K562 (cell line): ENCODE data around the gene SNX27. TPM values are rescaled to one million over a fixed set of nuclear protein-coding genes. Genes with fewer than 3 reads are reported as not detected.

Experiments used
- ATAC-seq: fragments of 200-7000 bp; cut with Tn5 transposase; 3 replicates; pipeline ENCODE4 v1.9.1; 2020; ENCODE audit warnings: moderate library complexity
- BruUV-seq: library from RNA; stranded (reverse); fragments of 400-500 nt; replicated peaks from 2 replicates; lab custom pipeline; 2021; lab: Mats Ljungman, UMichigan
- CTCF ChIA-PET: fragments of 300-600 bp; formaldehyde crosslinking; extraction: SDS; loops from one replicate; lab custom pipeline; 2021; ENCODE audit warnings: low intra/inter-chr PET ratio; lab: Yijun Ruan, JAX
- POLR2A ChIA-PET: fragments of 300-600, 350-650 bp; sonication (Branson Sonifier 250); formaldehyde crosslinking; extraction: SDS; loops from one replicate; lab custom pipeline; 2021; ENCODE audit warnings: antibody characterized with exemption, inconsistent platforms; lab: Yijun Ruan, JAX
- DNase-seq, 4 experiments: peaks; one replicate each; pipeline versions ENCODE4 v3.0.0 to v3.0.0-alpha.2; 2011 to 2018; ENCODE audit warnings: low spot score in 3 of 4, mixed read lengths in 3 of 4; ENCODE audit errors: extremely low read depth in 1 of 4
- FAIRE-seq: peaks from 2 replicates; lab custom pipeline; 2011; peaks lifted over from hg19 to GRCh38; lab: Jason Lieb, UNC
- H2AFZ ChIP-seq: 2 replicates; pipeline ENCODE4 v1.6.0; 2011; ENCODE audit warnings: low read depth, low read length, control low read depth, inconsistent platforms
- H3K27ac ChIP-seq: fragments of 200-600 bp; 3 replicates; pipeline ENCODE4 v1.8.0; 2011; ENCODE audit warnings: low read depth, mild to moderate bottlenecking, control low read depth, inconsistent platforms, low read length, moderate library complexity, mixed read lengths; ENCODE audit errors: extremely low read depth
- H3K27me3 ChIP-seq, 2 experiments: fragments of 300-600 bp in 1 of 2; 2 replicates in 1 of 2; 3 replicates in 1 of 2; pipeline versions ENCODE4 v1.6.0 to v1.8.0; 2011; ENCODE audit warnings: inconsistent platforms in 2 of 2, low read length in 2 of 2, mild to moderate bottlenecking in 1 of 2, mixed read lengths in 1 of 2, moderate library complexity in 1 of 2; ENCODE audit not compliant: control insufficient read depth in 2 of 2, insufficient read depth in 2 of 2
- H3K36me3 ChIP-seq: fragments of 300-600 bp; 3 replicates; pipeline ENCODE4 v1.8.0; 2011; ENCODE audit warnings: mild to moderate bottlenecking, low read length, inconsistent platforms; ENCODE audit not compliant: control insufficient read depth, insufficient read depth
- H3K4me1 ChIP-seq, 2 experiments: fragments of 200-600 bp in 1 of 2; replicated peaks in 1 of 2; 2 replicates in 1 of 2; 3 replicates in 1 of 2; pipeline versions ENCODE4 v1.5.1 to v1.8.0; 2011; ENCODE audit warnings: inconsistent platforms in 2 of 2, low read length in 2 of 2, mild to moderate bottlenecking in 1 of 2, mixed read lengths in 1 of 2, moderate library complexity in 1 of 2; ENCODE audit not compliant: control insufficient read depth in 2 of 2, insufficient read depth in 2 of 2
- H3K4me2 ChIP-seq: 2 replicates; pipeline ENCODE4 v1.6.1; 2011; ENCODE audit warnings: low read length, control low read depth, inconsistent platforms, mixed read lengths; ENCODE audit not compliant: insufficient read depth
- H3K4me3 ChIP-seq: fragments of 200-600 bp; sonication (generic), shearing (Covaris generic); 2 replicates; pipeline ENCODE4 v1.5.1; 2016; ENCODE audit warnings: control low read depth, inconsistent platforms
- H3K79me2 ChIP-seq: fragments of 200-600 bp; 3 replicates; pipeline ENCODE4 v1.8.0; 2011; ENCODE audit warnings: low read length, inconsistent platforms; ENCODE audit not compliant: control insufficient read depth, insufficient read depth
- H3K9ac ChIP-seq, 2 experiments: 2 replicates each; pipeline versions ENCODE4 v1.6.0 to v1.6.1; 2011; ENCODE audit warnings: low read depth in 2 of 2, low read length in 2 of 2, control low read depth in 1 of 2, inconsistent platforms in 1 of 2, mild to moderate bottlenecking in 1 of 2, mixed read lengths in 1 of 2; ENCODE audit not compliant: insufficient read depth in 1 of 2
- H3K9me1 ChIP-seq: one replicate; pipeline ENCODE4 v1.6.0; 2011; ENCODE audit warnings: inconsistent platforms, mild to moderate bottlenecking, low read length, moderate library complexity; ENCODE audit not compliant: control insufficient read depth, insufficient read depth
- H3K9me3 ChIP-seq: replicated peaks from 2 replicates; pipeline ENCODE4 v1.5.1; 2011; ENCODE audit warnings: low read depth, low read length, inconsistent platforms; ENCODE audit not compliant: control insufficient read depth, insufficient read depth
- H4K20me1 ChIP-seq: replicated peaks from 2 replicates; pipeline ENCODE4 v1.6.1; 2011; ENCODE audit warnings: low read length, inconsistent platforms, mixed read lengths; ENCODE audit not compliant: control insufficient read depth, insufficient read depth
- ARNT ChIP-seq, 2 experiments: fragments of 450-650 bp; IDR thresholded peaks; 2 replicates each; pipeline ENCODE4 v1.6.1; 2016; ENCODE audit warnings: mild to moderate bottlenecking in 1 of 2
- BRF1 ChIP-seq: IDR thresholded peaks from 3 replicates; pipeline ENCODE4 v1.6.1; 2011; ENCODE audit warnings: borderline replicate concordance, mild to moderate bottlenecking; ENCODE audit not compliant: insufficient read length; ENCODE audit errors: extremely low read depth
- EP400 ChIP-seq: fragments of 450-650 bp; IDR thresholded peaks from 2 replicates; pipeline ENCODE4 v1.6.1; 2017; ENCODE audit warnings: antibody characterized with exemption, mild to moderate bottlenecking, moderate library complexity
- FOXK1 ChIP-seq: sonication (generic); formaldehyde crosslinking; IDR thresholded peaks from 2 replicates; pipeline ENCODE4 v1.8.0; 2022; ENCODE audit warnings: missing genetic modification reagents, mild to moderate bottlenecking, borderline replicate concordance
- MAFG ChIP-seq: fragments of 450-650 bp; conservative IDR thresholded peaks from 2 replicates; pipeline ENCODE4 v1.6.1; 2016; ENCODE audit warnings: missing genetic modification characterization, missing compliant biosample characterization
- MAFK ChIP-seq: IDR thresholded peaks from 2 replicates; pipeline ENCODE4 v1.6.1; 2011; ENCODE audit warnings: low read length, improper control_type of control experiment
- MEF2A ChIP-seq: IDR thresholded peaks from 2 replicates; pipeline ENCODE4 v1.6.1; 2011; ENCODE audit warnings: low read depth, mild to moderate bottlenecking, low read length, moderate library complexity; ENCODE audit not compliant: control insufficient read depth
- NELFE ChIP-seq: IDR thresholded peaks from 2 replicates; pipeline ENCODE4 v1.6.1; 2011; ENCODE audit warnings: mild to moderate bottlenecking; ENCODE audit not compliant: insufficient read depth, insufficient read length
- POLR2AphosphoS2 ChIP-seq: IDR thresholded peaks from 2 replicates; pipeline ENCODE4 v1.6.1; 2012; ENCODE audit warnings: low read length, improper control_type of control experiment
- POU5F1 ChIP-seq: fragments of 150-350 bp; IDR thresholded peaks from 2 replicates; pipeline ENCODE4 v1.6.1; 2014; ENCODE audit warnings: borderline replicate concordance, low read length, low read depth, mild to moderate bottlenecking; ENCODE audit not compliant: partially characterized antibody
- PYGO2 ChIP-seq: fragments of 450-650 bp; IDR thresholded peaks from 2 replicates; pipeline ENCODE4 v1.6.1; 2016; ENCODE audit warnings: mild to moderate bottlenecking, missing genetic modification characterization, moderate library complexity, missing compliant biosample characterization
- ZNF197 ChIP-seq: fragments of 200-800 bp; sonication (Bioruptor generic); IDR thresholded peaks from 2 replicates; pipeline ENCODE4 v1.6.1; 2016; ENCODE audit warnings: low read depth, missing genetic modification characterization, missing compliant biosample characterization
- ZNF830 ChIP-seq: fragments of 250-450 bp; sonication (Bioruptor Pico); IDR thresholded peaks from 2 replicates; pipeline ENCODE4 v1.5.0; 2021; ENCODE audit warnings: mild to moderate bottlenecking
- WGBS: fragments of 100-300 bp; shearing (Covaris generic); methylation state at CpG from one replicate; pipeline ENCODE4 v1.1.6; 2016; ENCODE audit warnings: low coverage, mixed read lengths; ENCODE audit not compliant: insufficient coverage; ENCODE audit errors: missing lambda C conversion rate; 5-methylcytosine and 5-hydroxymethylcytosine counted together
- in situ Hi-C: fragments of 300-500 bp; cut with MboI; formaldehyde crosslinking; loops from 4 replicates; pipeline ENCODE4 v1.15.0; 2018; ENCODE audit warnings: inconsistent platforms, mixed read lengths
- intact Hi-C: fragments of 100-400 bp; cut with micrococcal nuclease; formaldehyde crosslinking; loops from 2 replicates; pipeline ENCODE4 v1.14.2; 2022
- polyA plus RNA-seq, 8 experiments: library from polyadenylated mRNA; depleted of rRNA in 4 of 8; stranded (reverse) in 5 of 8; unstranded in 3 of 8; fragments of >200 nt; fragmentation: Nextera tagmentation in 2 of 8; fragmentation: Illumina TruSeq in 1 of 8; extraction: Ambion mirVana in 2 of 8; extraction: Trizol in 1 of 8; gene quantifications; 2 replicates each; pipeline versions ENCODE4 v1.2.1 to v1.2.3, GENCODE V29; 2011 to 2014; ENCODE audit warnings: inconsistent platforms in 1 of 8, missing spikeins in 1 of 8
- total RNA-seq, 7 experiments: library from RNA; depleted of rRNA in 6 of 7; stranded (reverse); fragments of >200 nt in 6 of 7; fragmentation: Illumina TruSeq in 2 of 7; extraction: Trizol in 2 of 7; gene quantifications; 2 replicates each; pipeline versions ENCODE4 v1.2.1 to v1.2.3, GENCODE V29; 2011 to 2021; ENCODE audit warnings: low replicate concordance in 1 of 7
- TF ChIP-seq, protein P1 (sequence below), 2 experiments: fragments of 450-650 bp in 1 of 2; sonication (generic) in 1 of 2; formaldehyde crosslinking; conservative IDR thresholded peaks; 2 replicates each; pipeline versions ENCODE4 v1.4.0 to v1.8.1; 2020 to 2022; ENCODE audit warnings: mild to moderate bottlenecking in 1 of 2, missing genetic modification reagents in 1 of 2
- TF ChIP-seq, protein P2 (sequence below): sonication (generic); formaldehyde crosslinking; IDR thresholded peaks from 2 replicates; pipeline ENCODE4 v1.8.0; 2022; ENCODE audit warnings: missing genetic modification reagents, mild to moderate bottlenecking, borderline replicate concordance
- TF ChIP-seq, protein P3 (sequence below), 2 experiments: fragments of 150-350 bp in 1 of 2; IDR thresholded peaks; 2 replicates each; pipeline ENCODE4 v1.6.1; 2012 to 2016; ENCODE audit warnings: low read depth in 2 of 2, low read length in 2 of 2, mild to moderate bottlenecking in 1 of 2, moderate library complexity in 1 of 2

Gene SNX27
- total and polyA plus RNA-seq, 9 of the 15 experiments (the other 6 are each of a cell fraction or from before 2014, with no cell fraction given), result 4.5 to 18.7 (median 10.1) TPM

DNA sequence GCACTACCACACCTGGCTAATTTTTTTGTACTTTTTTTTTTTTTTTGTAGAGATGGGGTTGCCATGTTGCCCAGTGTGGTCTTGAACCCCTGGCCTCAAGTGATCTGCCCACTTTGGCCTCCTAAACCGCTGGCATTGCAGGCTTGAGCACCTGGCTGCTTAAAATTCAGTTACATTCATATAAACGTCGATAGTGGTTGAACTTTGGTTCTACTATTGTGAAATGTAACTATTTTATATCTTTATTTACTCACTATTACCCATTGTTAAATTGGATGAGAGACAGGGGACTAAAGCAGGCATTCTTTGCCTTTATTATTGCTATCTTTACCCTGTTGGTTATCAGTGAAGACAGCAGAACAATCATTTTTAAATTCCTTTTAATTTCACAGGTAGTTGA, 6.2 kb downstream of the SNX27 start:
- Histone ChIP-seq H3K36me3 (peaks cover 5% of the 10 kb centered on the region; the same call in 1 of the 3 replicates), H3K4me3 (no peak overlapping the region), H3K9me1 (no peaks in the 10 kb centered on the region), H3K79me2 (peaks cover 17% of the 10 kb centered on the region), H2AFZ (no peak overlapping the region), H3K9me3 (no peaks in the 10 kb centered on the region), H3K9ac (no peak overlapping the region), H4K20me1 (peaks cover 5% of the 10 kb centered on the region; the same call in 1 of the 2 replicates)
- intact Hi-C loops (no loop called here), in situ Hi-C loops (no loop called here)
- CTCF ChIA-PET, result no interaction called here
- WGBS, result 60% methylated on average over 3 of the region's 3 CpGs
- no peak for ATAC-seq
- TF ChIP-seq POU5F1, result no peak
- TF ChIP-seq, protein P1, sequence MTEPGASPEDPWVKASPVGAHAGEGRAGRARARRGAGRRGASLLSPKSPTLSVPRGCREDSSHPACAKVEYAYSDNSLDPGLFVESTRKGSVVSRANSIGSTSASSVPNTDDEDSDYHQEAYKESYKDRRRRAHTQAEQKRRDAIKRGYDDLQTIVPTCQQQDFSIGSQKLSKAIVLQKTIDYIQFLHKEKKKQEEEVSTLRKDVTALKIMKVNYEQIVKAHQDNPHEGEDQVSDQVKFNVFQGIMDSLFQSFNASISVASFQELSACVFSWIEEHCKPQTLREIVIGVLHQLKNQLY (CRISPR knock-in tag; conservative IDR thresholded peaks at IDR 0.05), result no peak
- TF ChIP-seq POLR2AphosphoS2, result no peak
- no peak for TF ChIP-seq MAFK
- TF ChIP-seq ARNT (IDR thresholded peaks at IDR 0.05), result no peak
- TF ChIP-seq, protein P2, sequence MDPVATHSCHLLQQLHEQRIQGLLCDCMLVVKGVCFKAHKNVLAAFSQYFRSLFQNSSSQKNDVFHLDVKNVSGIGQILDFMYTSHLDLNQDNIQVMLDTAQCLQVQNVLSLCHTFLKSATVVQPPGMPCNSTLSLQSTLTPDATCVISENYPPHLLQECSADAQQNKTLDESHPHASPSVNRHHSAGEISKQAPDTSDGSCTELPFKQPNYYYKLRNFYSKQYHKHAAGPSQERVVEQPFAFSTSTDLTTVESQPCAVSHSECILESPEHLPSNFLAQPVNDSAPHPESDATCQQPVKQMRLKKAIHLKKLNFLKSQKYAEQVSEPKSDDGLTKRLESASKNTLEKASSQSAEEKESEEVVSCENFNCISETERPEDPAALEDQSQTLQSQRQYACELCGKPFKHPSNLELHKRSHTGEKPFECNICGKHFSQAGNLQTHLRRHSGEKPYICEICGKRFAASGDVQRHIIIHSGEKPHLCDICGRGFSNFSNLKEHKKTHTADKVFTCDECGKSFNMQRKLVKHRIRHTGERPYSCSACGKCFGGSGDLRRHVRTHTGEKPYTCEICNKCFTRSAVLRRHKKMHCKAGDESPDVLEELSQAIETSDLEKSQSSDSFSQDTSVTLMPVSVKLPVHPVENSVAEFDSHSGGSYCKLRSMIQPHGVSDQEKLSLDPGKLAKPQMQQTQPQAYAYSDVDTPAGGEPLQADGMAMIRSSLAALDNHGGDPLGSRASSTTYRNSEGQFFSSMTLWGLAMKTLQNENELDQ, result no peak
- no peak for TF ChIP-seq NELFE
- no peak for TF ChIP-seq MEF2A
- no peak for TF ChIP-seq BRF1
- no peak for TF ChIP-seq MAFG (tag)
- TF ChIP-seq ZNF197 (CRISPR knock-in tag), result no peak
- no peak for TF ChIP-seq PYGO2
- no peak for TF ChIP-seq EP400
- TF ChIP-seq, protein P3, sequence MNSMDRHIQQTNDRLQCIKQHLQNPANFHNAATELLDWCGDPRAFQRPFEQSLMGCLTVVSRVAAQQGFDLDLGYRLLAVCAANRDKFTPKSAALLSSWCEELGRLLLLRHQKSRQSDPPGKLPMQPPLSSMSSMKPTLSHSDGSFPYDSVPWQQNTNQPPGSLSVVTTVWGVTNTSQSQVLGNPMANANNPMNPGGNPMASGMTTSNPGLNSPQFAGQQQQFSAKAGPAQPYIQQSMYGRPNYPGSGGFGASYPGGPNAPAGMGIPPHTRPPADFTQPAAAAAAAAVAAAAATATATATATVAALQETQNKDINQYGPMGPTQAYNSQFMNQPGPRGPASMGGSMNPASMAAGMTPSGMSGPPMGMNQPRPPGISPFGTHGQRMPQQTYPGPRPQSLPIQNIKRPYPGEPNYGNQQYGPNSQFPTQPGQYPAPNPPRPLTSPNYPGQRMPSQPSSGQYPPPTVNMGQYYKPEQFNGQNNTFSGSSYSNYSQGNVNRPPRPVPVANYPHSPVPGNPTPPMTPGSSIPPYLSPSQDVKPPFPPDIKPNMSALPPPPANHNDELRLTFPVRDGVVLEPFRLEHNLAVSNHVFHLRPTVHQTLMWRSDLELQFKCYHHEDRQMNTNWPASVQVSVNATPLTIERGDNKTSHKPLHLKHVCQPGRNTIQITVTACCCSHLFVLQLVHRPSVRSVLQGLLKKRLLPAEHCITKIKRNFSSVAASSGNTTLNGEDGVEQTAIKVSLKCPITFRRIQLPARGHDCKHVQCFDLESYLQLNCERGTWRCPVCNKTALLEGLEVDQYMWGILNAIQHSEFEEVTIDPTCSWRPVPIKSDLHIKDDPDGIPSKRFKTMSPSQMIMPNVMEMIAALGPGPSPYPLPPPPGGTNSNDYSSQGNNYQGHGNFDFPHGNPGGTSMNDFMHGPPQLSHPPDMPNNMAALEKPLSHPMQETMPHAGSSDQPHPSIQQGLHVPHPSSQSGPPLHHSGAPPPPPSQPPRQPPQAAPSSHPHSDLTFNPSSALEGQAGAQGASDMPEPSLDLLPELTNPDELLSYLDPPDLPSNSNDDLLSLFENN (IDR thresholded peaks at IDR 0.05; ENCODE audit: low read depth in 2 of 2, low read length in 2 of 2), result no peak
- TF ChIP-seq FOXK1, result no peak
- no peak for TF ChIP-seq ZNF830
- TF ChIP-seq, all 486 proteins: peak for 0
- Histone ChIP-seq H3K27me3 (no peaks in the 10 kb centered on the region), H3K4me2 (no peak overlapping the region), H3K27ac (no peak overlapping the region), H3K4me1 (peaks cover 7 to 11% of the 10 kb centered on the region in 2 experiments; a peak in 3 of 5 replicates)
- no peak for FAIRE-seq
- DNase-seq, result no peak
- POLR2A ChIA-PET, result interaction anchor here (0.7 kb wide), 1 partner anchor 15 kb away, joined by 3 read pairs; no protein-coding TSS in a partner anchor
- no TSS peak for BruUV-seq
